ENCODE measurements around the gene MRPS9.

Gene MRPS9

GRCh38 chr2:105037572-105038382, at the start of gene MRPS9:
TSS of gene MRPS9 (plus strand) at chr2:105038069. CDS start at chr2:105038093, 24 bp downstream.
- DNase-seq = peak; percentile 90 to 97

GRCh38 chr2:105005181-105005951, 32.5 kb upstream of the MRPS9 start:
- DNase-seq = no peak

GRCh38 chr2:105007367-105007766, 30.5 kb upstream of the MRPS9 start:
- DNase-seq = no peak

GRCh38 chr2:105032476-105032875, 5.4 kb upstream of the MRPS9 start:
- DNase-seq = no peak

- DNase-seq = no peak
These were observed 3.7 kb upstream of the MRPS9 start for GRCh38 chr2:105034170-105034569.

- no peak for DNase-seq
These were observed 653 bp downstream of the MRPS9 start for GRCh38 chr2:105038383-105039061.

- no peak for DNase-seq
These were observed 1.7 kb downstream of the MRPS9 start for GRCh38 chr2:105039559-105039958.

- DNase-seq = no peak
These were observed 4.3 kb downstream of the MRPS9 start for GRCh38 chr2:105042189-105042588.

- peak in 1 of 2 experiments; percentile 20 for DNase-seq
These were observed 14.9 kb downstream of the MRPS9 start for GRCh38 chr2:105052773-105053172.

GRCh38 chr2:105055613-105056012, 17.7 kb downstream of the MRPS9 start:
- DNase-seq = no peak

GRCh38 chr2:105056245-105056644, 18.4 kb downstream of the MRPS9 start:
- no peak for DNase-seq

GRCh38 chr2:105057005-105057404, 19.1 kb downstream of the MRPS9 start:
- no peak for DNase-seq

- DNase-seq = no peak
These were observed 23.7 kb downstream of the MRPS9 start for GRCh38 chr2:105061560-105061959.

- DNase-seq = no peak
These were observed 24.3 kb downstream of the MRPS9 start for GRCh38 chr2:105062158-105062557.

GRCh38 chr2:105068387-105068786, 30.5 kb downstream of the MRPS9 start:
- no peak for DNase-seq

- no peak for DNase-seq
These were observed 31.0 kb downstream of the MRPS9 start for GRCh38 chr2:105068875-105069274.

- no peak for DNase-seq
These were observed 32.4 kb downstream of the MRPS9 start for GRCh38 chr2:105070010-105070865.

- DNase-seq = no peak
These were observed 33.5 kb downstream of the MRPS9 start for GRCh38 chr2:105071379-105071778.

GRCh38 chr2:105072039-105072438, 34.2 kb downstream of the MRPS9 start:
- no peak for DNase-seq

- DNase-seq = no peak
These were observed 35.7 kb downstream of the MRPS9 start for GRCh38 chr2:105073591-105073990.

- DNase-seq = no peak
These were observed 38.3 kb downstream of the MRPS9 start for GRCh38 chr2:105076121-105076520.

GRCh38 chr2:105078906-105079495, 41.1 kb downstream of the MRPS9 start:
- DNase-seq = no peak
